SK-N-SH treated with all-trans-retinoic acid at 6 μM for 48 hours (cell line): ENCODE measurements around the gene PTPRD.

Experiments
- ATAC-seq: fragments of 200-7000 bp; cut with Tn5 transposase; 3 replicates; pipeline ENCODE4 v1.9.1; 2020; ENCODE audit warnings: mild to moderate bottlenecking, moderate library complexity
- ARNTL ChIP-seq: fragments of 450-650 bp; formaldehyde crosslinking; IDR thresholded peaks from 2 replicates; pipeline ENCODE4 v1.5.0; 2020; ENCODE audit warnings: low read depth, mild to moderate bottlenecking, moderate library complexity, borderline replicate concordance
- BACH2 ChIP-seq: fragments of 250-450 bp; sonication (Bioruptor Pico); IDR thresholded peaks from 2 replicates; pipeline ENCODE4 v1.9.0; 2021; ENCODE audit warnings: mild to moderate bottlenecking, borderline replicate concordance
- CSDC2 ChIP-seq: fragments of 250-450 bp; sonication (Bioruptor Pico); IDR thresholded peaks from 2 replicates; pipeline ENCODE4 v1.5.0; 2020; ENCODE audit warnings: mild to moderate bottlenecking, moderate library complexity
- ESRRG ChIP-seq: fragments of 250-450 bp; sonication (Bioruptor Pico); IDR thresholded peaks from 2 replicates; pipeline ENCODE4 v1.6.1; 2021; ENCODE audit warnings: mild to moderate bottlenecking
- GLIS3 ChIP-seq: fragments of 250-450 bp; sonication (Bioruptor Pico); IDR thresholded peaks from 2 replicates; pipeline ENCODE4 v1.5.0; 2020; ENCODE audit warnings: mild to moderate bottlenecking, moderate library complexity
- ISL1 ChIP-seq: fragments of 250-450 bp; sonication (Bioruptor Pico); IDR thresholded peaks from 2 replicates; pipeline ENCODE4 v2.1.2; 2022; ENCODE audit warnings: mild to moderate bottlenecking, moderate library complexity
- OSR1 ChIP-seq: fragments of 250-450 bp; sonication (Bioruptor Pico); IDR thresholded peaks from 2 replicates; pipeline ENCODE4 v1.8.0; 2022; ENCODE audit warnings: moderate library complexity, mild to moderate bottlenecking, inconsistent platforms
- PPARA ChIP-seq: fragments of 250-450 bp; sonication (Bioruptor Pico); IDR thresholded peaks from 2 replicates; pipeline ENCODE4 v1.5.0; 2020; ENCODE audit warnings: mild to moderate bottlenecking, borderline replicate concordance
- RARB ChIP-seq: fragments of 250-450 bp; sonication (Bioruptor Pico); IDR thresholded peaks from 2 replicates; pipeline ENCODE4 v1.8.0; 2021; ENCODE audit warnings: mild to moderate bottlenecking, moderate library complexity
- SNAI2 ChIP-seq: fragments of 250-450 bp; sonication (Bioruptor Pico); IDR thresholded peaks from 2 replicates; pipeline ENCODE4 v1.5.0; 2020; ENCODE audit warnings: mild to moderate bottlenecking, moderate library complexity
- TCF4 ChIP-seq: fragments of 250-450 bp; sonication (Bioruptor Pico); IDR thresholded peaks from 2 replicates; pipeline ENCODE4 v1.8.0; 2021; ENCODE audit warnings: mild to moderate bottlenecking, moderate library complexity, borderline replicate concordance
- TOX ChIP-seq: fragments of 250-450 bp; sonication (Bioruptor Pico); IDR thresholded peaks from 2 replicates; pipeline ENCODE4 v1.8.0; 2021; ENCODE audit warnings: mild to moderate bottlenecking, moderate library complexity, borderline replicate concordance
- ZC3H10 ChIP-seq: fragments of 250-450 bp; sonication (Bioruptor Pico); IDR thresholded peaks from 2 replicates; pipeline ENCODE4 v1.5.1; 2021; ENCODE audit warnings: mild to moderate bottlenecking, moderate library complexity
- ZFP3 ChIP-seq: fragments of 250-450 bp; sonication (Bioruptor Pico); IDR thresholded peaks from 2 replicates; pipeline ENCODE4 v1.5.0; 2020; ENCODE audit warnings: mild to moderate bottlenecking, moderate library complexity
- ZFP30 ChIP-seq: fragments of 450-650 bp; formaldehyde crosslinking; IDR thresholded peaks from 2 replicates; pipeline ENCODE4 v1.5.0; 2022; ENCODE audit warnings: mild to moderate bottlenecking, moderate library complexity
- ZNF565 ChIP-seq: fragments of 450-650 bp; formaldehyde crosslinking; conservative IDR thresholded peaks from 2 replicates; pipeline ENCODE4 v1.5.0; 2020; ENCODE audit warnings: low read depth, mild to moderate bottlenecking, moderate library complexity
- ZNF70 ChIP-seq: fragments of 450-650 bp; formaldehyde crosslinking; IDR thresholded peaks from 2 replicates; pipeline ENCODE4 v1.5.0; 2020; ENCODE audit warnings: mild to moderate bottlenecking, moderate library complexity
- ZNF8 ChIP-seq: fragments of 450-650 bp; formaldehyde crosslinking; IDR thresholded peaks from 2 replicates; pipeline ENCODE4 v1.5.0; 2020; ENCODE audit warnings: mild to moderate bottlenecking, moderate library complexity
- TF ChIP-seq, protein P1 (sequence below): fragments of 250-450 bp; sonication (Bioruptor Pico); IDR thresholded peaks from 2 replicates; pipeline ENCODE4 v1.8.0; 2021; ENCODE audit warnings: low read depth, mild to moderate bottlenecking, moderate library complexity, borderline replicate concordance
- TF ChIP-seq, protein P2 (sequence below): fragments of 250-450 bp; sonication (Bioruptor Pico); IDR thresholded peaks from 2 replicates; pipeline ENCODE4 v1.5.1; 2020; ENCODE audit warnings: low read depth, mild to moderate bottlenecking, moderate library complexity
- TF ChIP-seq, protein P3 (sequence below): fragments of 250-450 bp; sonication (Bioruptor Pico); IDR thresholded peaks from 2 replicates; pipeline ENCODE4 v1.5.1; 2021; ENCODE audit warnings: mild to moderate bottlenecking, moderate library complexity
- TF ChIP-seq, protein P4 (sequence below): fragments of 250-450 bp; sonication (Bioruptor Pico); IDR thresholded peaks from 2 replicates; pipeline ENCODE4 v1.8.0; 2020; ENCODE audit warnings: mild to moderate bottlenecking, moderate library complexity, borderline replicate concordance

The PTPRD gene

DNA sequence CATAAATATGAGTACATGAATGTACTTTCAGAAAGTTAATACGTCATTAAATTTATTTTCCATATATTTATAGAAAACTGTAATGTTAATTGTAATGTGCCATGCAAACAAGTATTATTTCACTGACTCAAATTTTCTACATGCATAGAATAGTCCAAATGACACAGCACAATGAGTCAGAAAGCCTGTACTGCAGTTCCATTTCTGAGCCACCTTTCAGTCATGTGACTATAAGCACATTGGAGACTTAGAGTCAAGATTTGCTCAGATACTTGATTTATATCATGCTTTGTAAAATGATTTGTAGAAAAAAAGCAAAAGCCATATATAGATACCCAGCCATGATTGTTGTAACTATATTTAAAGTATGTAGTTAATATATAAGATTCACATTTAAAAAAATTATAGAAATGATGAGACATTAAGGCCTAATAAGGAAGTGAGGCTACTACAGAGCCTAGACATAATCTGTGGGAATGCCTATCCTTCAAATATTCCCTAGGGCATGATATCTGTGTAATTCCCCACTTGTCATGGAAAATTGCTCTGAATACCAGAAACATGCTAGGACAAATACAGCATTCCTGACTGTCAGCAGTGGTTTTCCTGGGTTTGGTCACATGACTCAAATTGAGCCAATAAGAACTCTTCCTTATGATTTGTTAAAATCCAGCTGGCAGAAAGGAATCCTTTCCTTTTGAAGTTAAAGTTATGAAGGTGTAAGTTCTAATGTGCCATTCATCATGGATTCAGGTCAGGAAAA, 50.0 kb downstream of the PTPRD start:
- ATAC-seq: no peak
- TF ChIP-seq ZNF70 (no peak), SNAI2 (no peak), ARNTL (CRISPR knock-in tag) (no peak), ZC3H10 (CRISPR knock-in tag) (no peak), TCF4 (CRISPR knock-in tag) (no peak), BACH2 (CRISPR knock-in tag) (no peak), RARB (CRISPR knock-in tag) (no peak), ZNF8 (CRISPR knock-in tag) (no peak), TOX (CRISPR knock-in tag) (no peak), ZFP30 (CRISPR knock-in tag) (no peak), ZNF565 (CRISPR knock-in tag) (no peak), ESRRG (CRISPR knock-in tag) (no peak), GLIS3 (CRISPR knock-in tag) (no peak), CSDC2 (CRISPR knock-in tag) (no peak), ISL1 (CRISPR knock-in tag) (no peak), OSR1 (CRISPR knock-in tag) (no peak), PPARA (CRISPR knock-in tag) (no peak)
- TF ChIP-seq, protein P1, sequence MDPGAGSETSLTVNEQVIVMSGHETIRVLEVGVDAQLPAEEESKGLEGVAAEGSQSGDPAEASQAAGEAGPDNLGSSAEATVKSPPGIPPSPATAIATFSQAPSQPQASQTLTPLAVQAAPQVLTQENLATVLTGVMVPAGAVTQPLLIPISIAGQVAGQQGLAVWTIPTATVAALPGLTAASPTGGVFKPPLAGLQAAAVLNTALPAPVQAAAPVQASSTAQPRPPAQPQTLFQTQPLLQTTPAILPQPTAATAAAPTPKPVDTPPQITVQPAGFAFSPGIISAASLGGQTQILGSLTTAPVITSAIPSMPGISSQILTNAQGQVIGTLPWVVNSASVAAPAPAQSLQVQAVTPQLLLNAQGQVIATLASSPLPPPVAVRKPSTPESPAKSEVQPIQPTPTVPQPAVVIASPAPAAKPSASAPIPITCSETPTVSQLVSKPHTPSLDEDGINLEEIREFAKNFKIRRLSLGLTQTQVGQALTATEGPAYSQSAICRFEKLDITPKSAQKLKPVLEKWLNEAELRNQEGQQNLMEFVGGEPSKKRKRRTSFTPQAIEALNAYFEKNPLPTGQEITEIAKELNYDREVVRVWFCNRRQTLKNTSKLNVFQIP (CRISPR knock-in tag): no peak
- TF ChIP-seq, protein P2, sequence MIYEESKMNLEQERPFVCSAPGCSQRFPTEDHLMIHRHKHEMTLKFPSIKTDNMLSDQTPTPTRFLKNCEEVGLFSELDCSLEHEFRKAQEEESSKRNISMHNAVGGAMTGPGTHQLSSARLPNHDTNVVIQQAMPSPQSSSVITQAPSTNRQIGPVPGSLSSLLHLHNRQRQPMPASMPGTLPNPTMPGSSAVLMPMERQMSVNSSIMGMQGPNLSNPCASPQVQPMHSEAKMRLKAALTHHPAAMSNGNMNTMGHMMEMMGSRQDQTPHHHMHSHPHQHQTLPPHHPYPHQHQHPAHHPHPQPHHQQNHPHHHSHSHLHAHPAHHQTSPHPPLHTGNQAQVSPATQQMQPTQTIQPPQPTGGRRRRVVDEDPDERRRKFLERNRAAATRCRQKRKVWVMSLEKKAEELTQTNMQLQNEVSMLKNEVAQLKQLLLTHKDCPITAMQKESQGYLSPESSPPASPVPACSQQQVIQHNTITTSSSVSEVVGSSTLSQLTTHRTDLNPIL: no peak
- TF ChIP-seq, protein P3, sequence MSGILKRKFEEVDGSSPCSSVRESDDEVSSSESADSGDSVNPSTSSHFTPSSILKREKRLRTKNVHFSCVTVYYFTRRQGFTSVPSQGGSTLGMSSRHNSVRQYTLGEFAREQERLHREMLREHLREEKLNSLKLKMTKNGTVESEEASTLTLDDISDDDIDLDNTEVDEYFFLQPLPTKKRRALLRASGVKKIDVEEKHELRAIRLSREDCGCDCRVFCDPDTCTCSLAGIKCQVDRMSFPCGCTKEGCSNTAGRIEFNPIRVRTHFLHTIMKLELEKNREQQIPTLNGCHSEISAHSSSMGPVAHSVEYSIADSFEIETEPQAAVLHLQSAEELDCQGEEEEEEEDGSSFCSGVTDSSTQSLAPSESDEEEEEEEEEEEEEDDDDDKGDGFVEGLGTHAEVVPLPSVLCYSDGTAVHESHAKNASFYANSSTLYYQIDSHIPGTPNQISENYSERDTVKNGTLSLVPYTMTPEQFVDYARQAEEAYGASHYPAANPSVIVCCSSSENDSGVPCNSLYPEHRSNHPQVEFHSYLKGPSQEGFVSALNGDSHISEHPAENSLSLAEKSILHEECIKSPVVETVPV: no peak

DNA sequence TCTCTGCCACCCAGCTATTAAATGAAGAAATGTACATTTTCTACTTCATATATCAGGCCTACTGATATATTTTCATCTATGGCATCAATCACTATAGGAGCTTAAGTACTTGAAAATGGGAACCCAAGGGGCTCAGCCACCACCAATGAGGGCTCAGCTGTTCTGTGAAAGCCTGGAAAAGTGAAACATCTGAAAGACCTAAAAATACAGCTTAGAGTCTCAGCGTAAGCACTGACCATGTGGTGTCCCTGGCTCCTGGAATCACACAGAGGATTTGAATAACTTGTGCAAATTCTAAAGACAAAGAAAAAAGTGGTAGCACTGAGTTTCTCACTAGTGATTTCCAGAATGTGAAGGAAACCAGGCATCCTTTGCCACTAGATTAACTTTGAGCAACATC, 64.5 kb downstream of the PTPRD start:
- TF ChIP-seq SNAI2 (no peak), ARNTL (CRISPR knock-in tag) (no peak), ISL1 (CRISPR knock-in tag) (no peak), BACH2 (CRISPR knock-in tag) (no peak), GLIS3 (CRISPR knock-in tag) (no peak), ZFP30 (CRISPR knock-in tag) (no peak), ESRRG (CRISPR knock-in tag) (no peak), RARB (CRISPR knock-in tag) (no peak), OSR1 (CRISPR knock-in tag) (no peak), ZFP3 (no peak), ZNF8 (CRISPR knock-in tag) (no peak), PPARA (CRISPR knock-in tag) (no peak), TOX (CRISPR knock-in tag) (no peak), ZNF70 (no peak)
- TF ChIP-seq, protein P2: no peak
- TF ChIP-seq, protein P4, sequence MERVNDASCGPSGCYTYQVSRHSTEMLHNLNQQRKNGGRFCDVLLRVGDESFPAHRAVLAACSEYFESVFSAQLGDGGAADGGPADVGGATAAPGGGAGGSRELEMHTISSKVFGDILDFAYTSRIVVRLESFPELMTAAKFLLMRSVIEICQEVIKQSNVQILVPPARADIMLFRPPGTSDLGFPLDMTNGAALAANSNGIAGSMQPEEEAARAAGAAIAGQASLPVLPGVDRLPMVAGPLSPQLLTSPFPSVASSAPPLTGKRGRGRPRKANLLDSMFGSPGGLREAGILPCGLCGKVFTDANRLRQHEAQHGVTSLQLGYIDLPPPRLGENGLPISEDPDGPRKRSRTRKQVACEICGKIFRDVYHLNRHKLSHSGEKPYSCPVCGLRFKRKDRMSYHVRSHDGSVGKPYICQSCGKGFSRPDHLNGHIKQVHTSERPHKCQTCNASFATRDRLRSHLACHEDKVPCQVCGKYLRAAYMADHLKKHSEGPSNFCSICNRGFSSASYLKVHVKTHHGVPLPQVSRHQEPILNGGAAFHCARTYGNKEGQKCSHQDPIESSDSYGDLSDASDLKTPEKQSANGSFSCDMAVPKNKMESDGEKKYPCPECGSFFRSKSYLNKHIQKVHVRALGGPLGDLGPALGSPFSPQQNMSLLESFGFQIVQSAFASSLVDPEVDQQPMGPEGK (CRISPR knock-in tag): no peak
- TF ChIP-seq, protein P3: no peak
- ATAC-seq: no peak
